Stimulated activated CD4-positive, alpha-beta T cell treated with anti-CD3 and anti-CD28 coated beads, Interleukin-12 subunit alpha, Interleukin-12 subunit beta, amount 100 ng/mL, for 48 hours (primary cell): ENCODE measurements around the gene GCNT1.
A peak's percentile ranks its signal among the peaks of the same experiment; 100 is the strongest.

Source experiments
- DNase-seq, 3 donors: peaks; one replicate each; pipeline ENCODE4 v3.0.0-alpha.2; 2020; ENCODE audit warnings: low read depth in 2 of 3, low spot score in 1 of 3

The GCNT1 gene

GRCh38 chr9:76531231-76531780 is 72.3 kb downstream of the GCNT1 start:
- DNase-seq, result no peak

- peak in 1 of 3 donors; percentile 2 for DNase-seq
These were observed 73.9 kb downstream of the GCNT1 start for GRCh38 chr9:76532877-76533276.

- DNase-seq, result no peak
These were observed 75.0 kb downstream of the GCNT1 start for GRCh38 chr9:76534026-76534425.

- no peak for DNase-seq
These were observed 78.2 kb downstream of the GCNT1 start for GRCh38 chr9:76537150-76537646.

- no peak for DNase-seq
These were observed 80.2 kb downstream of the GCNT1 start for GRCh38 chr9:76539180-76539579.

- no peak for DNase-seq
These were observed 83.4 kb downstream of the GCNT1 start for GRCh38 chr9:76542360-76542759.

GRCh38 chr9:76545191-76545590 is 86.2 kb downstream of the GCNT1 start:
- no peak for DNase-seq

- DNase-seq, result no peak
These were observed 93.2 kb downstream of the GCNT1 start for GRCh38 chr9:76552181-76552580.

GRCh38 chr9:76552751-76553455 is 93.9 kb downstream of the GCNT1 start:
- no peak for DNase-seq

- no peak for DNase-seq
These were observed 94.7 kb downstream of the GCNT1 start for GRCh38 chr9:76553680-76554079.
